Measurements from ENCODE around the gene SNX5. TPM values are rescaled to one million over a fixed set of nuclear protein-coding genes. Genes with fewer than 3 reads are reported as not detected.
A peak's percentile ranks its signal among the peaks of the same experiment; 100 is the strongest.

SNX5 gene
- total RNA-seq, 2 donors from 2014 or later, result 175 to 201 TPM

- Mint-ChIP-seq H3K9me3 (no peaks in the 10 kb centered on the region), H3K27ac (no peak overlapping the region), H3K27me3 (no peaks in the 10 kb centered on the region), H3K36me3 (ENCODE audit: low read depth) (no peaks in the 10 kb centered on the region), H3K4me1 (no peaks in the 10 kb centered on the region), H3K4me3 (no peak overlapping the region)
- ATAC-seq (replicated peaks), result no peak
These were observed 34.3 kb downstream of the SNX5 start for GRCh38 chr20:17934141-17934862.

- no peak overlapping the region for H3K4me3 Mint-ChIP-seq
- no peaks in the 10 kb centered on the region for H3K4me1 Mint-ChIP-seq
- H3K27me3 Mint-ChIP-seq, result no peaks in the 10 kb centered on the region
- H3K9me3 Mint-ChIP-seq, result no peaks in the 10 kb centered on the region
- no peaks in the 10 kb centered on the region for H3K36me3 Mint-ChIP-seq (ENCODE audit: low read depth)
- ATAC-seq (replicated peaks), result no peak
- H3K27ac Mint-ChIP-seq, result no peak overlapping the region
These were observed 34.9 kb downstream of the SNX5 start for GRCh38 chr20:17933711-17934110.

GRCh38 chr20:17933121-17933520, 35.5 kb downstream of the SNX5 start:
- Mint-ChIP-seq H3K36me3 (ENCODE audit: low read depth) (no peaks in the 10 kb centered on the region), H3K4me3 (no peak overlapping the region), H3K27ac (no peak overlapping the region), H3K4me1 (no peaks in the 10 kb centered on the region), H3K27me3 (no peaks in the 10 kb centered on the region), H3K9me3 (no peaks in the 10 kb centered on the region)
- no peak for ATAC-seq (replicated peaks)

GRCh38 chr20:17932396-17932795, 36.2 kb downstream of the SNX5 start:
- Mint-ChIP-seq H3K27me3 (no peaks in the 10 kb centered on the region), H3K9me3 (no peaks in the 10 kb centered on the region), H3K36me3 (ENCODE audit: low read depth) (no peaks in the 10 kb centered on the region), H3K27ac (no peak overlapping the region), H3K4me3 (no peak overlapping the region), H3K4me1 (no peaks in the 10 kb centered on the region)
- no peak for ATAC-seq (replicated peaks)

- no peaks in the 10 kb centered on the region for H3K4me1 Mint-ChIP-seq
- H3K9me3 Mint-ChIP-seq, result no peaks in the 10 kb centered on the region
- H3K36me3 Mint-ChIP-seq (ENCODE audit: low read depth), result no peaks in the 10 kb centered on the region
- H3K27ac Mint-ChIP-seq, result no peak overlapping the region
- no peak for ATAC-seq (replicated peaks)
- H3K27me3 Mint-ChIP-seq, result peaks cover 3% of the 10 kb centered on the region
- H3K4me3 Mint-ChIP-seq, result no peak overlapping the region
These were observed 37.1 kb downstream of the SNX5 start for GRCh38 chr20:17931513-17931912.

- Mint-ChIP-seq H3K27me3 (peaks cover 3% of the 10 kb centered on the region), H3K9me3 (no peaks in the 10 kb centered on the region)
- ATAC-seq (replicated peaks), result no peak
These were observed 39.8 kb downstream of the SNX5 start for GRCh38 chr20:17928633-17929311.

GRCh38 chr20:17928211-17928611, 40.4 kb downstream of the SNX5 start:
- no peak overlapping the region for H3K4me3 Mint-ChIP-seq

More at GRCh38 chr20:17928633-17929311, 39.8 kb downstream of the SNX5 start:
- Mint-ChIP-seq H3K27ac (no peak overlapping the region), H3K36me3 (ENCODE audit: low read depth) (no peaks in the 10 kb centered on the region), H3K4me3 (no peak overlapping the region), H3K4me1 (no peaks in the 10 kb centered on the region)

GRCh38 chr20:17925940-17926300, 42.7 kb downstream of the SNX5 start:
- no peak overlapping the region for H3K27ac Mint-ChIP-seq
- no peaks in the 10 kb centered on the region for H3K4me1 Mint-ChIP-seq
- ATAC-seq (replicated peaks), result no peak
- H3K9me3 Mint-ChIP-seq, result no peaks in the 10 kb centered on the region
- H3K4me3 Mint-ChIP-seq, result no peak overlapping the region
- H3K36me3 Mint-ChIP-seq (ENCODE audit: low read depth), result no peaks in the 10 kb centered on the region
- peaks cover 3% of the 10 kb centered on the region for H3K27me3 Mint-ChIP-seq

More at GRCh38 chr20:17928211-17928611, 40.4 kb downstream of the SNX5 start:
- no peak for ATAC-seq (replicated peaks)
- no peaks in the 10 kb centered on the region for H3K9me3 Mint-ChIP-seq
- no peaks in the 10 kb centered on the region for H3K36me3 Mint-ChIP-seq (ENCODE audit: low read depth)
- H3K27me3 Mint-ChIP-seq, result peaks cover 3% of the 10 kb centered on the region
- H3K27ac Mint-ChIP-seq, result no peak overlapping the region
- no peaks in the 10 kb centered on the region for H3K4me1 Mint-ChIP-seq

GRCh38 chr20:17925141-17925939, 43.3 kb downstream of the SNX5 start:
- no peak for ATAC-seq (replicated peaks)
- peaks cover 3% of the 10 kb centered on the region for H3K27me3 Mint-ChIP-seq

GRCh38 chr20:17921774-17922173, 46.8 kb downstream of the SNX5 start:
- H3K4me1 Mint-ChIP-seq, result no peaks in the 10 kb centered on the region
- peaks cover 1% of the 10 kb centered on the region for H3K27me3 Mint-ChIP-seq
- H3K27ac Mint-ChIP-seq, result no peak overlapping the region
- ATAC-seq (replicated peaks), result no peak
- H3K4me3 Mint-ChIP-seq, result no peak overlapping the region
- H3K36me3 Mint-ChIP-seq (ENCODE audit: low read depth), result no peaks in the 10 kb centered on the region
- no peaks in the 10 kb centered on the region for H3K9me3 Mint-ChIP-seq

More at GRCh38 chr20:17925141-17925939, 43.3 kb downstream of the SNX5 start:
- no peak overlapping the region for H3K4me3 Mint-ChIP-seq
- no peak overlapping the region for H3K27ac Mint-ChIP-seq
- H3K4me1 Mint-ChIP-seq, result no peaks in the 10 kb centered on the region
- no peaks in the 10 kb centered on the region for H3K36me3 Mint-ChIP-seq (ENCODE audit: low read depth)
- no peaks in the 10 kb centered on the region for H3K9me3 Mint-ChIP-seq

- no peak for ATAC-seq (replicated peaks)
- Mint-ChIP-seq H3K4me3 (no peak overlapping the region), H3K9me3 (no peaks in the 10 kb centered on the region), H3K36me3 (ENCODE audit: low read depth) (no peaks in the 10 kb centered on the region), H3K27me3 (peaks cover 6% of the 10 kb centered on the region), H3K27ac (no peak overlapping the region), H3K4me1 (no peaks in the 10 kb centered on the region)
These were observed 49.4 kb downstream of the SNX5 start for GRCh38 chr20:17919149-17919548.

- Mint-ChIP-seq H3K27ac (no peak overlapping the region), H3K4me1 (no peaks in the 10 kb centered on the region), H3K9me3 (no peaks in the 10 kb centered on the region), H3K36me3 (ENCODE audit: low read depth) (no peaks in the 10 kb centered on the region), H3K27me3 (peaks cover 14% of the 10 kb centered on the region), H3K4me3 (no peak overlapping the region)
- ATAC-seq (replicated peaks), result no peak
These were observed 50.6 kb downstream of the SNX5 start for GRCh38 chr20:17917832-17918618.

- Mint-ChIP-seq H3K27ac (no peak overlapping the region), H3K9me3 (no peaks in the 10 kb centered on the region), H3K36me3 (ENCODE audit: low read depth) (no peaks in the 10 kb centered on the region), H3K27me3 (peaks cover 17% of the 10 kb centered on the region), H3K4me1 (no peaks in the 10 kb centered on the region), H3K4me3 (no peak overlapping the region)
- ATAC-seq (replicated peaks), result peak; percentile 32
These were observed 52.1 kb downstream of the SNX5 start for GRCh38 chr20:17916433-17916891.

- Mint-ChIP-seq H3K9me3 (no peaks in the 10 kb centered on the region), H3K4me3 (no peak overlapping the region), H3K36me3 (ENCODE audit: low read depth) (no peaks in the 10 kb centered on the region), H3K27me3 (peaks cover 22% of the 10 kb centered on the region), H3K4me1 (no peaks in the 10 kb centered on the region), H3K27ac (no peak overlapping the region)
- ATAC-seq (replicated peaks), result no peak
These were observed 53.6 kb downstream of the SNX5 start for GRCh38 chr20:17914957-17915356.
